Fibroblast of lung (primary cell): ENCODE results near the gene DENND4B.

ENCODE experiments used
- EZH2 ChIP-seq: IDR thresholded peaks from 2 replicates; pipeline ENCODE4 v1.5.1; 2012; ENCODE audit warnings: low read length, control low read depth, mild to moderate bottlenecking; ENCODE audit errors: missing control alignments
- TF ChIP-seq, protein P1 (sequence below), 2 donors: IDR thresholded peaks in 1 of 2; conservative IDR thresholded peaks in 1 of 2; 1 replicate in 1 of 2; 2 replicates in 1 of 2; pipeline ENCODE4 v1.5.1; 2011 to 2012; ENCODE audit warnings: low read length in 2 of 2, control low read depth in 1 of 2, inconsistent platforms in 1 of 2, low read depth in 1 of 2, mild to moderate bottlenecking in 1 of 2

DNA sequence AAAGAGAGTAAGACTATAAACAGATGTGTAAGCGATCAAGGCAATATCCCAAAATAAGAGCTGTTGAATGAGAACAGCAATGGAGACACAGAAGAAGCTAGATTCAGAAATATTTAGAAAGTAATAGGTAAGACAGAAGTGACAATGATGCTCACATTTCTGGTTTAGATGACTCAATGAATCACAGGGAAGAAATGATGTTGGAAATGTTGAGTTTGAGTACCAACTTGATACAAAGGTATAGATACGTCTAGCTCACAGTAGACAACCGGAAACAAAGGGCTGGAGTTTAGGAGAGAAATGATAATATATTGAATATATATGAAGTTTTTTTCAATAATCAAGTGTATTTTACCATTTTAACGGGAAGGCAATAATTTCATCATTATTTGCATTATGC is 30.2 kb downstream of the DENND4B start:
- TF ChIP-seq, protein P1, sequence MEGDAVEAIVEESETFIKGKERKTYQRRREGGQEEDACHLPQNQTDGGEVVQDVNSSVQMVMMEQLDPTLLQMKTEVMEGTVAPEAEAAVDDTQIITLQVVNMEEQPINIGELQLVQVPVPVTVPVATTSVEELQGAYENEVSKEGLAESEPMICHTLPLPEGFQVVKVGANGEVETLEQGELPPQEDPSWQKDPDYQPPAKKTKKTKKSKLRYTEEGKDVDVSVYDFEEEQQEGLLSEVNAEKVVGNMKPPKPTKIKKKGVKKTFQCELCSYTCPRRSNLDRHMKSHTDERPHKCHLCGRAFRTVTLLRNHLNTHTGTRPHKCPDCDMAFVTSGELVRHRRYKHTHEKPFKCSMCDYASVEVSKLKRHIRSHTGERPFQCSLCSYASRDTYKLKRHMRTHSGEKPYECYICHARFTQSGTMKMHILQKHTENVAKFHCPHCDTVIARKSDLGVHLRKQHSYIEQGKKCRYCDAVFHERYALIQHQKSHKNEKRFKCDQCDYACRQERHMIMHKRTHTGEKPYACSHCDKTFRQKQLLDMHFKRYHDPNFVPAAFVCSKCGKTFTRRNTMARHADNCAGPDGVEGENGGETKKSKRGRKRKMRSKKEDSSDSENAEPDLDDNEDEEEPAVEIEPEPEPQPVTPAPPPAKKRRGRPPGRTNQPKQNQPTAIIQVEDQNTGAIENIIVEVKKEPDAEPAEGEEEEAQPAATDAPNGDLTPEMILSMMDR (conservative IDR thresholded peaks at IDR 0.05 in 1 of 2, IDR thresholded peaks at IDR 0.05 in 1 of 2; ENCODE audit: low read depth in 1 of 2, low read length in 2 of 2): no peak
- no peak for TF ChIP-seq EZH2
